Limb (tissue), 2 donors: ENCODE results near the gene TP53I13.

Experiments used
- DNase-seq, 2 donors: peaks; one replicate each; pipeline ENCODE4 v3.0.0-alpha.2; 2016; ENCODE audit errors: extremely low spot score in 2 of 2

The TP53I13 gene

GRCh38 chr17:29578626-29579485 lies 10.4 kb downstream of the TP53I13 start:
- DNase-seq, result no peak

DNA sequence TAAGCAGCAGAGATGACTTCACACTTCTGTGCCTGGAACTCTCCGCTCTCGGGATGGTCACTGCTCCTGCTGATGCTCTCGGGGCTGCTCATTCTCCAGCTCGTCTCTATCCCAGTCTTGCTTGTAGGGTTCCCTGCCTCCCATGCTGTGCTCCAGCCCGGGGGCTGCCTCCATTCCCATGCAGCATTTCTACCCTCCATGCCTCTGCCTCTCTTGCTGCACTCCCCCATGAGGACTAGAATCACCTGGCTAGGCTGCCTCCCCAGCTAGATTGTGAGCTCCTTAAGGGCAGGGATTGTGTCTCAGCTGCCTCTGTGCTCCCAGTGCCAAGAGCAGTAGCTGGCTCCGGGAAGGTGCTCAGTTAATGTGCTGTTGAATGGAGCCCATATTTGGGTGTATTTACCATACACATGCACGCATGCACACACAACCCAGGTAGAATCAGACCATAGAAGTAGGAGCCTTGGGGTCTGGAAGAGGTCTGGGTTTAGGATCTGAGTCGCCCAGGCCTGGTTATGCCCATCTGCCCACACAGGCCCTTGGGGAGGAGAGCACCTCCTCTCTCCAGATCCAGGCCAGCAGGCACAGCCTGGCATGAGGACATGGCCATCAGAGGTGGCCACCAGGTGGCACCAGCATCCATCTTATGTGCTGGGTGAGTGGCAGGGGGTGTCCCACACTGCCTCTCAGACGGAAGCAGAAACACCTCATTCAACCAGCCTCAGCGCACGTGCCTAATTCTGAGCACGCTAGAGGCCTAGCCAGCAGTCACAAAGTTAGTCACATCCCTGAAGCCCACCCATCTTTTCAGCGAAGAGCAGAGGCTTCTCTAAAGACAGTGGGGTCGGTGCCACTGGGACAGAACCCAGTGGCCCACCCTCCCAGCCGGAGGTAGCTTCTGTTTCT lies 11.6 kb downstream of the TP53I13 start:
- peak in 1 of 2 donors; percentile 86 for DNase-seq

GRCh38 chr17:29581583-29582253 lies 13.2 kb downstream of the TP53I13 start:
- DNase-seq, result no peak

GRCh38 chr17:29582254-29582765 lies 13.8 kb downstream of the TP53I13 start:
- DNase-seq, result no peak

GRCh38 chr17:29582772-29583171 lies 14.3 kb downstream of the TP53I13 start:
- peak in 1 of 2 donors; percentile 24 for DNase-seq

- no peak for DNase-seq
These were observed 15.1 kb downstream of the TP53I13 start for GRCh38 chr17:29583324-29584248.

- DNase-seq, result no peak
These were observed 16.1 kb downstream of the TP53I13 start for GRCh38 chr17:29584452-29585079.

GRCh38 chr17:29585080-29585751 lies 16.7 kb downstream of the TP53I13 start:
- no peak for DNase-seq

DNA sequence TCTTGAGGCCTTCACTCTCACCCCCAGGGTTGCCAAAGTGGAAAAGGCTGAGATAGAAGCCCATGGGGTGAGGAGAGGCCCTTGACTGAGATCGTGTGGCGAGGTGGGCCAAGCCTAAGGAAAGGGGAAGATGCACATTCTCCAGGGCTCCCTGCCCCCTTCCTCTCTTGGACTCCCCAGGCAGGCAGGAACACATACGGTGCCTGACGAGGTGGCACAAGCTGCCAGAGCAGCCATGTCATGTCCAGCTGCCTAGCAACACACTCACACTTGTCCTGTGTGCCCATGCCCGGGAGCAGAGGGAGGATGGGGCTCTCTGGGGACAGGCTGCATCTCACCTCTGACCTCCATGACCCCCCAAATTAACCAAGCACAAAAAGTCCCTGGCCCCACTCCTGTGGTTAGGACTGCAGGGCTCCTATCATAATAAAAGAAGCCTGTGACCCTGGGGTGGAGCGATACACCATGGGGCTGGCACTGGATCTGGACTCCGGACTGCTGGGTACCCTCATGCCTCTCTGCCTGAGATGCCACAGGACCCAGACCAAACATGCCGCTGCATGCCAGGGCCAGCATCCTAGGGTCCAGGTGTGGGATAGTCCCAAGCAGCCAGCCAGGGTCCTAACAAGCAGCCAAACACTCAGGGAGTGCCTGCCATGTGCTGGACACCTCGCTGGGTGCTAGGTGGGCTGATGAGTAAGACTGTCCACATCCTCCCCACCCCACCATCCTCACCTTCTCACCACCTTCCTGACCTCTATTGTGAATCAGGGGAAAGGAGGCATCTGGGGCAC lies 18.4 kb downstream of the TP53I13 start:
- no peak for DNase-seq

DNA sequence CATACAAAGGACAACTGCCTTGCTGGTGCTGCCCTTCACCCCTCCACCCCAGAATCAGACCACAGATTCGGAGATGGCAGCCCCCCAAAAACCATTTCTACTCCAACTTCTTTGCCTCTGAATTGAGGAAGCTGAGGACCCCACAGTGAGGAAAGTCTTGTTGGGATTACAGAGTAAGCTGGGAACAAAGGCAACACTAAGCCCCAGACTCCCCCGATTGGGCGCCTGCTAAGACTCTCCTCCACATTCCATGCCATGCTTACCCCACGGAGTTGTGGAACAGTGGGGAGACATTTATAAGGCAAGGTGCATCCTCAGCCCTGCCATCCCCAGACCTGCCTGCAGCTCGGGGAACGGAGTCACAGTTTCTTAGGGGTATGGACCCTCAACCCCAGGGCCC lies 19.1 kb downstream of the TP53I13 start:
- no peak for DNase-seq

DNA sequence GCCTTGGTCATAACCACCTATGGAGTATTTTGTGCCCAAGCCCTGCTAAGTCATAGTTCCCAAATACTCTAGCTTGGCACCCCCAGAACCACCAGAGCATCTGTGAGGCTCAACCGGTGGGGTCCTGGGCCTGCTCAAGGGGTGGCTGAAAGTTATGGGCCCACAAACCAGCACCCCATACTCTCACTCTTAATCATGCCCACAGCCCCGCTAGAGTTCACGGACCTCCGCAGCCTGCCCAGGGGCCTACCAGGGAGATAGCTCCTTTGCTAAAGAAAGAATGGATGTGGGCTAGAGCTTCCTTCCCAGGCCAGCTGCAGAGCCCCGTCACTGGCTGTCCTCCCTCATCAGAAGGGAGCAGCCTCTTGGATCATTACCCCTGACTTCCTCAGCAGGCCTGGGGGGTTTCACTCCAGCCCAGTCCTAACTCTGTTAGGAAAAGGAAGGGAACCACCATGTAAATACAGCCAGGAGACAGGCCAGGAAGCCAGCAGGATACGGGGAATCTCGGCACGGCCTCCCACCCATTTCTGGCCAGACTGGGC lies 19.6 kb downstream of the TP53I13 start:
- DNase-seq, result no peak

DNA sequence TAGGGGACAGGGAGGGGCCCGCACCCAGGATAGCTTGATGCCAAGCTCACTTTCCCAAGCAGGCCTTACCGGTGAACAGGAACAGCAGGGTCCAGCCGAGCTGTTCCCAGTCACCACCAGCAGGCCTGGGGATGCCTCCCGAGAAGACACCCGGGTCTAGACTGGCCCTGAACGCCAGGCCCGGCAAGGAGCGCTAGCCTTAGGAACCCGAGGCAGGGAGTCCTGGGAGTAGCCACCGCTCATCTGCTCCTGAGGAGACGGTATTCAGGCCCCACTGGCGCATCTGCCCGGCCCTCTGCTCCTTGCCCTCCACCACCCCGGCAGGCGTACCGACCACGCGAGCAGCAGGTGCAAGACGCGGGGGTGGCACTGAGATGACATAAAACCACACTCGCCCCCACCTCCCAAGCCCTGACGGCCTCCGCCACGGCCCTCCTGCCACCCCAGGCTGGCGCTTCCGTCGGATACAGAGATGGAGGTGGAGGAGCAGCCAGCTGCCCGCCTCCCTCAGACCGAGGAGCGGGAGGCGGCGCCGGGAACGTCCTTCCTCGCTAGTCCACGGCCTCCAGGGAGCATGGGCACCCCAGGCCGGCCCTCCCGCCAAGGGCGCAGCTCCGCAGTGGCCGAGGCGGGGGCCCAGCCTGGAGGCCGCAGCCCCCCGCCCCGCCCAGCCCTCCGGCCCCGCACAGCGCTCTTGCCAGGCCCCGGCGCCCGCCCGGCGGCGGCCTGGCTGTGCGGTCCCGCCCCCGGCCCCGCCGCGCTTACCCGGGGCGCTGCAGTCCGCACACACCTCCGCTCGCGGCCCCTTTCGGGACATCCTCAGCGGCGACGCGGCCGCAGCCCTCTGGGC lies 20.3 kb downstream of the TP53I13 start:
- no peak for DNase-seq

GRCh38 chr17:29589524-29590410 lies 21.3 kb downstream of the TP53I13 start, which contains the start of gene GIT1:
Gene GIT1, minus strand, starts transcription at chr17:29589648. Its CDS starts 270 bp downstream, at chr17:29589378.
- peak; percentile 86 to 91 for DNase-seq

GRCh38 chr17:29590411-29591145 lies 22.1 kb downstream of the TP53I13 start:
- peak in 1 of 2 donors; percentile 57 for DNase-seq

- peak in 1 of 2 donors; percentile 76 for DNase-seq
These were observed 22.7 kb downstream of the TP53I13 start for GRCh38 chr17:29591146-29591736.
